Liver (tissue), 3 donors: ENCODE data around the gene CYB5A.

Source experiments
- ATF3 ChIP-seq: IDR thresholded peaks from 2 replicates; pipeline ENCODE4 v1.6.1; 2016; ENCODE audit warnings: antibody characterized with exemption
- CTCF ChIP-seq: fragments of 150-350 bp; IDR thresholded peaks from 2 replicates; pipeline ENCODE4 v1.5.1; 2017; ENCODE audit warnings: improper control_type of control experiment, low read depth, low read length; ENCODE audit not compliant: missing input control
- EGR1 ChIP-seq, 2 donors: IDR thresholded peaks; 2 replicates each; pipeline ENCODE4 v1.6.1; 2016 to 2018; ENCODE audit warnings: antibody characterized with exemption in 2 of 2, low read depth in 2 of 2
- FOXA1 ChIP-seq: IDR thresholded peaks from 2 replicates; pipeline ENCODE4 v1.6.1; 2016; ENCODE audit warnings: antibody characterized with exemption
- GABPA ChIP-seq, 2 donors: IDR thresholded peaks in 1 of 2; conservative IDR thresholded peaks in 1 of 2; 2 replicates each; pipeline ENCODE4 v1.6.1; 2016; ENCODE audit warnings: antibody characterized with exemption in 2 of 2, mild to moderate bottlenecking in 1 of 2, moderate library complexity in 1 of 2
- JUND ChIP-seq, 2 donors: IDR thresholded peaks; 2 replicates each; pipeline ENCODE4 v1.6.1; 2016; ENCODE audit warnings: antibody characterized with exemption in 2 of 2
- MAX ChIP-seq: IDR thresholded peaks from 2 replicates; pipeline ENCODE4 v1.6.1; 2016; ENCODE audit warnings: antibody characterized with exemption
- RAD21 ChIP-seq, 2 donors: IDR thresholded peaks; 2 replicates each; pipeline ENCODE4 v1.6.1; 2016; ENCODE audit warnings: antibody characterized with exemption in 2 of 2, mild to moderate bottlenecking in 2 of 2
- REST ChIP-seq: IDR thresholded peaks from 2 replicates; pipeline ENCODE4 v1.6.1; 2016; ENCODE audit warnings: antibody characterized with exemption, mild to moderate bottlenecking
- RXRA ChIP-seq, 2 donors: IDR thresholded peaks; 2 replicates each; pipeline ENCODE4 v1.6.1; 2017 to 2018; ENCODE audit warnings: antibody characterized with exemption in 2 of 2, mild to moderate bottlenecking in 1 of 2
- SP1 ChIP-seq: IDR thresholded peaks from 2 replicates; pipeline ENCODE4 v1.6.1; 2018; ENCODE audit warnings: antibody characterized with exemption, mild to moderate bottlenecking
- TAF1 ChIP-seq: conservative IDR thresholded peaks from 2 replicates; pipeline ENCODE4 v1.6.1; 2016; ENCODE audit warnings: antibody characterized with exemption, mild to moderate bottlenecking
- YY1 ChIP-seq: IDR thresholded peaks from 2 replicates; pipeline ENCODE4 v1.6.1; 2016; ENCODE audit warnings: antibody characterized with exemption, mild to moderate bottlenecking
- donor health status: healthy.
- donor health status: healthy.

GRCh38 chr18:74275736-74276135, 16.0 kb downstream of the CYB5A start:
- TF ChIP-seq CTCF: no peak
- TF ChIP-seq ATF3: no peak
- TF ChIP-seq RAD21 (IDR thresholded peaks at IDR 0.05): no peak
- no peak for TF ChIP-seq REST
- TF ChIP-seq JUND (IDR thresholded peaks at IDR 0.05): no peak
- TF ChIP-seq MAX: no peak
- TF ChIP-seq SP1: no peak
- no peak for TF ChIP-seq YY1
- TF ChIP-seq GABPA (IDR thresholded peaks at IDR 0.05 in 1 of 2, conservative IDR thresholded peaks at IDR 0.05 in 1 of 2): no peak
- TF ChIP-seq RXRA (IDR thresholded peaks at IDR 0.05): no peak
- TF ChIP-seq EGR1 (IDR thresholded peaks at IDR 0.05; ENCODE audit: low read depth in 2 of 2): no peak
- no peak for TF ChIP-seq TAF1
- TF ChIP-seq FOXA1: no peak
